Thyroid gland (tissue), 4 donors: ENCODE measurements around the gene TNS4. TPM values are rescaled to one million over a fixed set of nuclear protein-coding genes. Genes with fewer than 3 reads are reported as not detected.

ENCODE experiments used
- DNase-seq, 2 donors: peaks; one replicate each; pipeline ENCODE4 v3.0.0-alpha.2; 2019
- H3K27ac ChIP-seq, 3 donors: fragments of 200-600 bp; sonication (generic); 1 replicate in 2 of 3; 2 replicates in 1 of 3; pipeline ENCODE4 v1.5.1; 2016 to 2019; ENCODE audit warnings: mild to moderate bottlenecking in 1 of 3, moderate library complexity in 1 of 3
- H3K27me3 ChIP-seq: fragments of 200-600 bp; sonication (generic); one replicate; pipeline ENCODE4 v1.5.1; 2019
- H3K36me3 ChIP-seq, 2 donors: fragments of 200-600 bp; sonication (generic); one replicate each; pipeline ENCODE4 v1.5.1; 2016 to 2019
- H3K4me1 ChIP-seq, 2 donors: fragments of 200-600 bp; sonication (generic); one replicate each; pipeline ENCODE4 v1.5.1; 2017 to 2019
- H3K4me3 ChIP-seq, 3 donors: fragments of 200-600 bp; sonication (generic); replicated peaks in 1 of 3; 1 replicate in 2 of 3; 2 replicates in 1 of 3; pipeline ENCODE4 v1.5.1; 2016; ENCODE audit warnings: mild to moderate bottlenecking in 1 of 3
- H3K9me3 ChIP-seq: fragments of 200-600 bp; sonication (generic); one replicate; pipeline ENCODE4 v1.5.1; 2017
- POLR2A ChIP-seq, 2 donors: fragments of 450-650 bp; IDR thresholded peaks; one replicate each; pipeline ENCODE4 v1.6.1; 2017; ENCODE audit warnings: antibody characterized with exemption in 2 of 2, mild to moderate bottlenecking in 2 of 2, moderate library complexity in 1 of 2
- WGBS, 2 donors: methylation state at CpG; one replicate each; pipeline ENCODE4 v1.1.5; 2017; 5-methylcytosine and 5-hydroxymethylcytosine counted together
- intact Hi-C: fragments of 100-400 bp; cut with DNase I; formaldehyde crosslinking; loops from one replicate; pipeline ENCODE4 v1.15.1; 2023
- total RNA-seq, 4 donors: library from RNA; depleted of rRNA; stranded (reverse); fragments of >200 nt; gene quantifications; one replicate each; pipeline ENCODE4 v1.2.3, GENCODE V29; 2016
- TF ChIP-seq, protein P1 (sequence below), 6 experiments: fragments of 200-600 bp in 3 of 6; fragments of 450-650 bp in 3 of 6; sonication (generic) in 3 of 6; IDR thresholded peaks; one replicate each; pipeline ENCODE4 v1.5.1; 2016 to 2019; ENCODE audit warnings: antibody characterized with exemption in 6 of 6, mild to moderate bottlenecking in 2 of 6, inconsistent platforms in 1 of 6, moderate library complexity in 1 of 6

The TNS4 gene
- total RNA-seq, 4 donors from 2014 or later: 5.4 to 24.7 (median 16.2) TPM

DNA sequence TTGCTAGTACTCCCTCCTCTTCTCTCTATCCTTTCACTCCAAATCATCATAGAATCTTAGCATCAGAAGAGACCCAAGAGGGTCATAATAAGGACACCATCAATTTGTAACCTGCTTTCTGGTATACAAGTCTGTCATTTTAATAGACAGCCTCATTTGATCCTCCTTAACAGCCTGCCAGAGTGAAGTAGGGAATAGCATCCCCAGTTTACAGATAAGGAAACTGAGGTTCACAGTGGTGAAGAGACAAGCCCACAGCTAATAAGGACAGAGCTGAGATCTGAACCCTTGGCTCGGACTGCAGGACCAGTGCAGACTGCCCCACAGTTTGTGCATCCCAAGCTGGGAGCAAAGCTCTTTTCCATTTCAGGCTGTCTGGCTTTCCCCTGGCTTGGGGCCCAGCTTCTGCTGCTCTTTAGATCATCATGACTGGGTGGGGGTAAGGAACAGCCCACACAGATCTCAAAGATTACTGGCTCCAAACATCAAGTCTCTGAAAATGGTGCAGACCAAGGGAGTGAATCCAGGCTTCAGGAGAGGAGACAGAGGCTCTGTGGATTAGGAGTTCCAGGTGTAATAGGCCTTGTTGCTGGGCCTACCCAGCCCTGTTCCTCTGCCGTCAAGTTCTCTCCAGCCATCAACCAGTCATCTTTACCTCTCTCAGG lies 68.4 kb downstream of the TNS4 start:
- Histone ChIP-seq H3K4me1 (peaks cover 0 to 12% of the 10 kb centered on the region in 2 donors), H3K9me3 (no peaks in the 10 kb centered on the region), H3K27me3 (no peaks in the 10 kb centered on the region), H3K36me3 (no peaks in the 10 kb centered on the region), H3K4me3 (no peak overlapping the region), H3K27ac (no peak overlapping the region)
- WGBS, 2 donors: 46 to 92% methylated on average over 2 of the region's 2 CpGs
- DNase-seq: peak; percentile 20 to 27
- TF ChIP-seq, protein P1, sequence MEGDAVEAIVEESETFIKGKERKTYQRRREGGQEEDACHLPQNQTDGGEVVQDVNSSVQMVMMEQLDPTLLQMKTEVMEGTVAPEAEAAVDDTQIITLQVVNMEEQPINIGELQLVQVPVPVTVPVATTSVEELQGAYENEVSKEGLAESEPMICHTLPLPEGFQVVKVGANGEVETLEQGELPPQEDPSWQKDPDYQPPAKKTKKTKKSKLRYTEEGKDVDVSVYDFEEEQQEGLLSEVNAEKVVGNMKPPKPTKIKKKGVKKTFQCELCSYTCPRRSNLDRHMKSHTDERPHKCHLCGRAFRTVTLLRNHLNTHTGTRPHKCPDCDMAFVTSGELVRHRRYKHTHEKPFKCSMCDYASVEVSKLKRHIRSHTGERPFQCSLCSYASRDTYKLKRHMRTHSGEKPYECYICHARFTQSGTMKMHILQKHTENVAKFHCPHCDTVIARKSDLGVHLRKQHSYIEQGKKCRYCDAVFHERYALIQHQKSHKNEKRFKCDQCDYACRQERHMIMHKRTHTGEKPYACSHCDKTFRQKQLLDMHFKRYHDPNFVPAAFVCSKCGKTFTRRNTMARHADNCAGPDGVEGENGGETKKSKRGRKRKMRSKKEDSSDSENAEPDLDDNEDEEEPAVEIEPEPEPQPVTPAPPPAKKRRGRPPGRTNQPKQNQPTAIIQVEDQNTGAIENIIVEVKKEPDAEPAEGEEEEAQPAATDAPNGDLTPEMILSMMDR (IDR thresholded peaks at IDR 0.05): no peak
- intact Hi-C loops: no loop called here

DNA sequence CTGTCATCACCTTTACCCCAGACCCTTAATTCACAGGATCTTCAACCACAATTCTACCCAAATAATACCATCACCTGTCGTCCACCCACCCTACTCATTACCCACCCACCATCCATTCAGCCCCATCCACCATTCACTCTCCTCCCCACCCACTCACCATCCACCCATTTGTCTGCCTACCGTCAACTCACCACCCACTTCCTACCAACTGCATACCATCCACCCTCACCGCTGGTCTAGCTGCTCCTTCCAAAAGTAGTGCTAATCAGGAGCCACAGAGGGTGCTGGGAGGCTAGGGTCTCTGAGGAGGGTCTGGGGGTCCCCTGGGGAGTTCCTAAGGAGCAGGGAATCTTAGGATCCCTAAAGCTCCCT lies 70.2 kb downstream of the TNS4 start:
- Histone ChIP-seq H3K36me3 (no peaks in the 10 kb centered on the region), H3K4me3 (no peak overlapping the region), H3K9me3 (no peaks in the 10 kb centered on the region), H3K27me3 (no peaks in the 10 kb centered on the region), H3K4me1 (peaks cover 0 to 12% of the 10 kb centered on the region in 2 donors), H3K27ac (no peak overlapping the region)
- intact Hi-C loops: no loop called here
- WGBS, 2 donors: 95 to 96% methylated on average over 3 of the region's 3 CpGs
- TF ChIP-seq POLR2A (IDR thresholded peaks at IDR 0.05): no peak
- TF ChIP-seq, protein P1 (IDR thresholded peaks at IDR 0.05): no peak
- no peak for DNase-seq

- Histone ChIP-seq H3K9me3 (no peaks in the 10 kb centered on the region), H3K36me3 (no peaks in the 10 kb centered on the region), H3K4me1 (peaks cover 0 to 12% of the 10 kb centered on the region in 2 donors), H3K27ac (no peak overlapping the region), H3K27me3 (no peaks in the 10 kb centered on the region), H3K4me3 (no peak overlapping the region)
- TF ChIP-seq, protein P1 (IDR thresholded peaks at IDR 0.05): no peak
- TF ChIP-seq POLR2A (IDR thresholded peaks at IDR 0.05): no peak
- intact Hi-C loops: no loop called here
- no peak for DNase-seq
- WGBS, 2 donors: 87 to 94% methylated on average over 9 to 10 of the region's 10 CpGs
Observed at GRCh38 chr17:40430272-40431230, 70.9 kb downstream of the TNS4 start.

DNA sequence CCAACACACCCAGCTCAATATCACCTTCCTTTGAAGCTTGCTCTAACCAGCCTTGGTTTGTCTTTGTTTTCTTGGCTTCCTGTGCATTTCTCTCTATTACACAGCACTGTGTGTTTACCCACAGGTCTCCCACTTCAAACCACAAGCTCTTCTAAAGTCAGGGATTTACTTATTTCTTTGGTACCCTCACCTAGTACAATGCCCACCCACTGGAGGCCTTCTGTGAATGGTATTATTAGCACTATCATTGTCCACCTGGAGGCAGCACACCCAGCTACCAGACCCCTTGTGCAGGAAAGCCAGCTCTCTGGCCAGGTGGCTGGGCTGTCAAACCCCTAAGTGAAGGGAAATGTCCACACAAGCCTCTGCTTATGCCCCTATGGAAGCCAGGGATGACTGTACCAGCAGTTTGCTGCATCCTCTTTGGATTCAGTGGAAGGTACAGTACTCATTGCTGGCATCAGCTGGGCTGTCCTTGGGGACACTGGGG lies 74.4 kb downstream of the TNS4 start:
- no peaks in the 10 kb centered on the region for H3K27me3 ChIP-seq
- no peaks in the 10 kb centered on the region for H3K9me3 ChIP-seq
- TF ChIP-seq, protein P1 (IDR thresholded peaks at IDR 0.05): no peak
- TF ChIP-seq POLR2A (IDR thresholded peaks at IDR 0.05): no peak
- peaks cover 0 to 9% of the 10 kb centered on the region in 2 donors for H3K4me1 ChIP-seq
- H3K4me3 ChIP-seq: no peak overlapping the region
- intact Hi-C loops: no loop called here
- H3K27ac ChIP-seq: no peak overlapping the region
- no peaks in the 10 kb centered on the region for H3K36me3 ChIP-seq
- no peak for DNase-seq

Other genes with a start within 250 kb of the TNS4 start
- 1 to 10 TPM in 1 of 4 donors, under 1 TPM in 3; 0.63 to 5.2 (median 0.79) TPM for gene CDC6, start 213.7 kb downstream of the TNS4 start, total RNA-seq
- gene RARA, start 192.4 kb downstream of the TNS4 start, total RNA-seq: 10 to 100 TPM; 20.0 to 60.9 (median 35.2) TPM
- gene GJD3, start 136.9 kb downstream of the TNS4 start, total RNA-seq: 1 to 10 TPM; 1.6 to 3.4 (median 1.7) TPM
- 1 to 10 TPM in 3 of 4 donors, under 1 TPM in 1; 0.20 to 5.2 (median 2.2) TPM for gene TOP2A, start 83.7 kb downstream of the TNS4 start, total RNA-seq
- 100 to 1,000 TPM; 234 to 334 (median 274) TPM for gene IGFBP4, start 58.2 kb downstream of the TNS4 start, total RNA-seq
- 1 to 10 TPM in 1 of 4 donors, under 1 TPM in 2, not detected in 1; 0.27 to 1.6 (median 0.93) TPM for gene CCR7, start 63.8 kb upstream of the TNS4 start, total RNA-seq
- gene SMARCE1, start 146.2 kb upstream of the TNS4 start, total RNA-seq: 100 to 1,000 TPM in 3 of 4 donors, 10 to 100 TPM in 1; 82.1 to 125 (median 108) TPM
- 1 to 10 TPM in 3 of 4 donors, under 1 TPM in 1; 0.50 to 5.7 (median 2.3) TPM for gene KRT222, start 163.6 kb upstream of the TNS4 start, total RNA-seq
- gene KRT24, start 202.1 kb upstream of the TNS4 start, total RNA-seq: not detected